Measurements from ENCODE around the gene EML4.

Gene EML4

GRCh38 chr2:42138163-42139015 lies 30.8 kb upstream of the EML4 start:
- peak; percentile 92 for DNase-seq (ENCODE audit: low read depth)

GRCh38 chr2:42139101-42139500 lies 30.1 kb upstream of the EML4 start:
- DNase-seq (ENCODE audit: low read depth): no peak
- no peak for TF ChIP-seq CTCF (IDR thresholded peaks at IDR 0.05; ENCODE audit: control insufficient read depth, insufficient read depth, low read depth, low read length, missing control alignments)
- H3K4me3 ChIP-seq (ENCODE audit: control insufficient read depth, low read depth, low read length): no peak overlapping the region

More at GRCh38 chr2:42138163-42139015, 30.8 kb upstream of the EML4 start:
- no peak for TF ChIP-seq CTCF (IDR thresholded peaks at IDR 0.05; ENCODE audit: control insufficient read depth, insufficient read depth, low read depth, low read length, missing control alignments)
- no peak overlapping the region for H3K4me3 ChIP-seq (ENCODE audit: control insufficient read depth, low read depth, low read length)

GRCh38 chr2:42140496-42140895 lies 28.7 kb upstream of the EML4 start:
- no peak for DNase-seq (ENCODE audit: low read depth)
- TF ChIP-seq CTCF (IDR thresholded peaks at IDR 0.05; ENCODE audit: control insufficient read depth, insufficient read depth, low read depth, low read length, missing control alignments): no peak
- no peak overlapping the region for H3K4me3 ChIP-seq (ENCODE audit: control insufficient read depth, low read depth, low read length)

- peak overlapping the region; percentile 28 for H3K4me3 ChIP-seq (ENCODE audit: control insufficient read depth, low read depth, low read length)
- TF ChIP-seq CTCF (IDR thresholded peaks at IDR 0.05; ENCODE audit: control insufficient read depth, insufficient read depth, low read depth, low read length, missing control alignments): no peak
- peak; percentile 88 for DNase-seq (ENCODE audit: low read depth)
Observed at GRCh38 chr2:42141687-42142546, 27.2 kb upstream of the EML4 start.

GRCh38 chr2:42142547-42143184 lies 26.5 kb upstream of the EML4 start:
- no peak for DNase-seq (ENCODE audit: low read depth)
- TF ChIP-seq CTCF (IDR thresholded peaks at IDR 0.05; ENCODE audit: control insufficient read depth, insufficient read depth, low read depth, low read length, missing control alignments): no peak
- peak overlapping the region; percentile 11 for H3K4me3 ChIP-seq (ENCODE audit: control insufficient read depth, low read depth, low read length)

- TF ChIP-seq CTCF (IDR thresholded peaks at IDR 0.05; ENCODE audit: control insufficient read depth, insufficient read depth, low read depth, low read length, missing control alignments): no peak
- DNase-seq (ENCODE audit: low read depth): peak; percentile 80
- no peak overlapping the region for H3K4me3 ChIP-seq (ENCODE audit: control insufficient read depth, low read depth, low read length)
Observed at GRCh38 chr2:42147641-42148274, 21.4 kb upstream of the EML4 start.
